PFSK-1 (cell line): ENCODE measurements around the gene COX6A1.

Experiments used
- POLR2AphosphoS5 ChIP-seq: IDR thresholded peaks from 2 replicates; pipeline ENCODE4 v1.6.1; 2012; ENCODE audit warnings: low read depth, mild to moderate bottlenecking, control low read depth, low read length, moderate library complexity
- TF ChIP-seq, protein P1 (sequence below), 2 experiments: IDR thresholded peaks; 2 replicates each; pipeline versions ENCODE4 v1.6.1 to v1.8.0; 2011 to 2012; ENCODE audit warnings: low read depth in 2 of 2, low read length in 2 of 2, control low read depth in 1 of 2, inconsistent platforms in 1 of 2, mild to moderate bottlenecking in 1 of 2, moderate library complexity in 1 of 2; ENCODE audit not compliant: insufficient read depth in 1 of 2

DNA sequence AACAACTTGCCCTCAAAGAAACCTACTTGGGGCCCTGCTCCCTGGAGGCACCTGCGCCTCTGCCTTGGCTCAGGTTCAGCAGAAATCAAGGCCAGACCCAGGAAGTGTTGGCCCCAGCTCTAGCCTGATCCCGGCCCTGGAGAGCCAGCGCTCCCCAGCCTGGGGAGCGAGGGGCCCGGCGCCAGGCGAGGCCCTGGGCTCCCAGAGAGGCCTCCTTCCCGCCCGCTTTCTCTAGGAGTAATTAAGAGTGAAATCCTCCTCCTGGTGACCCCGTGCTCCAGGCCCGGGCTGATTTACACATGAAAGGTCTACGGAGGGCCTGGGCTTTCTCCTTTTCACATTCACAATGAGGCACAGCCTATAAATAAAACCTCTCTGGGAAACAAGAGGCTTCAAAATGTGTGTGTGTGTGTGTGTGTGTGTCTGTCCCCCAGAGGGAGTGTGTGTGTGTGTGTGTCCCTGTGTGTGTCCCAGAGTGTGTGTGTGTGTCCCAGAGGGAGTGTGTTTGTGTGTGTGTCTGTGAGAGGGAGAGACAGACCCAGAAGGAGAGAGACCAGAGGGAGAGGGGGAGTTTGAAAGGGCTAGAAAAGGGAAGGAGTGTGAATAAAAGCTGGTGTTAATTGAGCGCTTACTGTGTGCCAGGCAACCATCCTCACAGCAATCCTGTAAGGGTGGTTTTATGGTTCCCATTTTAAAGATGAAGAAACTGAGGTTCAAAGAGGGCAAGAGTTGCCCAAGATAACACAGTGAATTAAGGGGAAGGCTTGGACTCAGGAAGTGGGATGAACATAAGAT is 23.8 kb upstream of the COX6A1 start:
- TF ChIP-seq POLR2AphosphoS5, result no peak
- TF ChIP-seq, protein P1, sequence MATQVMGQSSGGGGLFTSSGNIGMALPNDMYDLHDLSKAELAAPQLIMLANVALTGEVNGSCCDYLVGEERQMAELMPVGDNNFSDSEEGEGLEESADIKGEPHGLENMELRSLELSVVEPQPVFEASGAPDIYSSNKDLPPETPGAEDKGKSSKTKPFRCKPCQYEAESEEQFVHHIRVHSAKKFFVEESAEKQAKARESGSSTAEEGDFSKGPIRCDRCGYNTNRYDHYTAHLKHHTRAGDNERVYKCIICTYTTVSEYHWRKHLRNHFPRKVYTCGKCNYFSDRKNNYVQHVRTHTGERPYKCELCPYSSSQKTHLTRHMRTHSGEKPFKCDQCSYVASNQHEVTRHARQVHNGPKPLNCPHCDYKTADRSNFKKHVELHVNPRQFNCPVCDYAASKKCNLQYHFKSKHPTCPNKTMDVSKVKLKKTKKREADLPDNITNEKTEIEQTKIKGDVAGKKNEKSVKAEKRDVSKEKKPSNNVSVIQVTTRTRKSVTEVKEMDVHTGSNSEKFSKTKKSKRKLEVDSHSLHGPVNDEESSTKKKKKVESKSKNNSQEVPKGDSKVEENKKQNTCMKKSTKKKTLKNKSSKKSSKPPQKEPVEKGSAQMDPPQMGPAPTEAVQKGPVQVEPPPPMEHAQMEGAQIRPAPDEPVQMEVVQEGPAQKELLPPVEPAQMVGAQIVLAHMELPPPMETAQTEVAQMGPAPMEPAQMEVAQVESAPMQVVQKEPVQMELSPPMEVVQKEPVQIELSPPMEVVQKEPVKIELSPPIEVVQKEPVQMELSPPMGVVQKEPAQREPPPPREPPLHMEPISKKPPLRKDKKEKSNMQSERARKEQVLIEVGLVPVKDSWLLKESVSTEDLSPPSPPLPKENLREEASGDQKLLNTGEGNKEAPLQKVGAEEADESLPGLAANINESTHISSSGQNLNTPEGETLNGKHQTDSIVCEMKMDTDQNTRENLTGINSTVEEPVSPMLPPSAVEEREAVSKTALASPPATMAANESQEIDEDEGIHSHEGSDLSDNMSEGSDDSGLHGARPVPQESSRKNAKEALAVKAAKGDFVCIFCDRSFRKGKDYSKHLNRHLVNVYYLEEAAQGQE (IDR thresholded peaks at IDR 0.05; ENCODE audit: insufficient read depth in 1 of 2, low read depth in 2 of 2, low read length in 2 of 2), result no peak
